ENCODE results near the gene RHOXF2.
A peak's percentile ranks its signal among the peaks of the same experiment; 100 is the strongest.

RHOXF2 gene

DNA sequence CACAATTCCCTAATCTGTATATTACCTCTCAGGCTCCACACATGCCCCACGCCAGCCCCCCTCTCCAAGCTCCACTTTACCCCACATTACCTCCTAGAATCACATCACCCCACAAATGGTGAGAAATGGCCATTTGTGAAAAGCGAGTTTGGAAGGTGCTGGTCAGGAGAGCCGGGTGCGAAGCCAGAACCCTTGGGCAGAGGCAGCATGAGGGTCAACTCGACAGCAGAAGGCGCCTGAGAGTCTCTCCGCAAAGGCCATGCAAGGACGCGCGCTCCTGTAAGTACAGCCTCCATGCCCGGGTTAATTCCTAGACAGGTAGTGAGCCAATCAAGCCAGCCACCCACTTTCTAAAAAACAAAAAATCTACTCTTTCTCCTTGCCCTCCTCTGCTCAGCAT, 42.4 kb downstream of the RHOXF2 start:
- no peak for DNase-seq

DNA sequence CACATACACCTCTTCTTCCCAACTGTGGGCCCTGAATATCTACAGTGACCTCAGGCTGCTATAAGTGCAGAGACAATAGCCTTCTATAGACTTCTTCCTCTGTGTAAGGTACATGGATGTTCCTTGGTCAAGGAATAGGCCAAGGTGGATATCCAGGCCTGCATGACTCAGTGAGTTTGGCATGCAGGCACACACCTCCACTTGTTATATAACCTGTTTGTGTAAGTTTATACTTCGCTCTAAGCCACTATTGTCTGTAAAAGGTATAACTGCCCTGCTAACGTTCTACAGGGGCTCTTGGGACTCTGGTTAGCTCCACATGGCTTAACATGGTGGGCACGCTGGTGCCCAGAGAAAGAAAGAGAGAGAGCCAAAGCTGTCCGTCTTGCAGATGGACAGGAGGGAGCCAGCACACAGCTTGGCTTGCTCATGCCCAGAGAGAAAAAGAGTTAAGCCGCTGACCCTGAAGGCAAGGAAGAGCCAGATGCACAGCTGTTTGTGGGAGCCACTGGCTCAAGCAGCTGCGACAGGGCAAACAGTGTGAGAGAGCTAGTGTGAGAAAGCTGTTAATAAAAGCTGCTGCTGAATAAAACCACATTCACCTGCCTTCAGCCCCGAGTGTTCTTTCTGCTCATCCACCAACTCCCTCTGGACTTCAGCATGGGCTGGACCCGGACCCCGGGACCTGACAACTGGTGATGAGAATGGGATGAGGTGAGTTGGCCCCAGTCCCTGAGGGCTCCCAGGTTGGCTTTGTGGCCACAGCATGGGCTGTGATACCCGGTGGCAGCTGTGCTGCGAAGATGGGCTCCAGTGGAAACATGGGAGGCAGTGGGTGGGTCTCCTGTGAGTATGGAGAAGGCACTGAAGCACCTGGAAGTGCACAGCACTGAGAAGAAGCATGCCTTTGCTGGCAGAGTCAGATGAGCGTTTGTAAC, 47.7 kb downstream of the RHOXF2 start:
- no peak for DNase-seq

DNA sequence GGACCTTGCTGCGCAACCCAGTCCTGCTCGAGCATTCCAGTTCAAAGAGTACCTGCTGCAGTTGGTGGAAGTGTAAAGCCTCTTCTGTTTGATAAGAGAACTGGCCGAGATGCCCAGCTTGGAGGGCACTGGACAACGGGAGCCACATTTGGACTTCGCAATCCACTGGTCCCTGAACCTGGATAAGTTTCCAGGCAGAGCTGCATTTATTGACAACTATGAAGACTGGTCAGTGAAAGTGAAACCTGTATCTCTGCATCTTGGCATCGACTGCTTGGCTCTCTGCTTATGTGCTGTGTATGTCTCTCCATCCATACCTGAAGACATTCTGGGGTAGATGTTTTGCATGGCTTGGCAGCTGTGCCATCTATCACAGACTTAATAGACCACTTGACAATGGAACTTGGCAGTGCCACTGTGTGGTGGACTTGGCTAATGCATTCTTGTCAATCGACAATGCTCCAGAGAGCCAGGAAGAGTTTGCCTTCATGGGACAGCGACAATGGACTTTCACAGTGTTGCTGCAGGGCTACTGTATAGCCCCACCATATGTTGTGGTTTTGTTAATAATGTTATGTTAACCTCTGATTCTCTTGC, 48.7 kb downstream of the RHOXF2 start:
- no peak for DNase-seq

DNA sequence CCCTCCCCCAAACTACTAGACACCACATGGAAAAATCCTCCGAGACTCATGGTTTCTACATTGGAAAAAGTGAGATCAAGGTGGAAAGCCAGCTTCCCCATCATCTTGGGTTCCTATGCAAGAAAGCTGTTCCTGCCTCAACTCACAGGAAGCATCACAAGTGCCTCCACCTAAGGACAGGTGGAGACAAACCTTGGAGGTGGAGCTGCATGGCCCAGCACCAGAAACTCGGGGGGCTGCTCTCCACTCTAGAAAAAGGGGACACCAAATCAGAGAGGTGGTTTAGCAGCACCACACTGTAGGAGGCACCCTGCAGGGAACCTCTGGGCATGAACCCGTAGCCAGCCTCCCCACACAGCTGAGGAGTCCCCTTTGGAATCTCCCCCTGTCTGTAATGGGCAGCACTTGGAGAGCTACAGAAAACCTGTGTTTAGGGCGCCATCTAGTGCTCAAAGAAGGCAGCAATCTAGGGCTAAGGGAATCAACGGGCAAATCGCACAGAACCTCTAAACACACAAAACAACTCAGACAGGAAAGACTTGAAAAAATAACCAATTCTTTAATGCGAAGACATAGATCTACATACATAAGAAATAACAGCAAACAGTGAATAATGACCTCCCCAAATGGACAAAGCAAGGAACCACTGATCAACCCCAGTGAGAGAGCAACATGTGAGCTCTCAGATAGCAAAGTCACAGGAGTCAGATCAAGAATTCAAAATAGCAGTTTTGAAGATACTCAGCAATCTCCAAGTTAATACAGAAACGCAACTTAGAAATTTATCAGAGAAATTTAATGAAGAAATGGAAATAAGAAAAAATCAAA, 55.2 kb downstream of the RHOXF2 start:
- peak; percentile 59 to 68 (median 64) for DNase-seq

Measured in suppressor macrophage (primary cell).